HL-60 (cell line): Measurements from ENCODE around the gene SEC11A.

Experiments
- CTCF ChIP-seq: IDR thresholded peaks from one replicate; pipeline ENCODE4 v1.5.1; 2011; ENCODE audit warnings: low read length, control low read depth, inconsistent platforms; ENCODE audit not compliant: insufficient read depth
- GABPA ChIP-seq: IDR thresholded peaks from 2 replicates; pipeline ENCODE4 v1.6.1; 2012; ENCODE audit warnings: low read depth
- POLR2AphosphoS5 ChIP-seq: IDR thresholded peaks from 2 replicates; pipeline ENCODE4 v1.6.1; 2012; ENCODE audit warnings: low read depth
- REST ChIP-seq: IDR thresholded peaks from 2 replicates; pipeline ENCODE4 v1.6.1; 2012; ENCODE audit warnings: low read depth; ENCODE audit not compliant: insufficient replicate concordance
- SPI1 ChIP-seq: IDR thresholded peaks from 2 replicates; pipeline ENCODE4 v1.6.1; 2012; ENCODE audit warnings: low read depth, mild to moderate bottlenecking, borderline replicate concordance

- TF ChIP-seq CTCF (no peak), GABPA (no peak), REST (no peak), POLR2AphosphoS5 (no peak), SPI1 (no peak)
Observed at GRCh38 chr15:84684092-84684491, 31.8 kb downstream of the SEC11A start.
